Activated CD8-positive, alpha-beta memory T cell treated with anti-CD3 and anti-CD28 coated beads, Interleukin-2, amount 50 U/mL, for 24 hours (primary cell): ENCODE results near the gene SCAF1.

Experiments
- DNase-seq: peaks from one replicate; pipeline ENCODE4 v3.0.0-alpha.2; 2020; ENCODE audit errors: extremely low read depth

Gene SCAF1

GRCh38 chr19:49685845-49686332 is 43.9 kb downstream of the SCAF1 start:
- no peak for DNase-seq

DNA sequence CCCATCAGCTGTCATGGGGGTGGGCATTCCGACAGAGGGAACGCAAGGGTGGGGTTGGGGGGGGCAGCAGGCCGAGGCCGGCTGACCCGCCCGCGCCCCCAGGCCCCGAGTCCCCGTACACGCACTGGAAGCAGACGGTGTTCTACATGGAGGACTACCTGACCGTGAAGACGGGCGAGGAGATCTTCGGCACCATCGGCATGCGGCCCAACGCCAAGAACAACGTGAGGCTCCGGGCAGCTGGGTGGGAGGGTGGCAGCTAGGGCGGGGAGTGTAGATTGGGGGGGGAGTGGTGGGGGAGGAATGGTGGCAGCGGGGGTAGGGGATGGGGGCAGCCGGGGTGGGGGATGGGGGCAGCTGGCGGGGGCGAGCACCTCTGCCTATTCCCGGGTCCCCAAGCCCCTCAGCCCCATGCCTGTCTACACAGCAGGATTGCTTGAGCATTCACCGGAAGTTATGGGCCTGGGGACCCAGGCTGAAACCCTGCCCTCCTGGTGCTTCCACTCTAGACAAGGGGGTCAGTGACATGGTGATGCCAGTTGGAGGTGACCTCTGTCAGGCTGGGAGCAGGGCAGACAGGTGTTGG is 44.6 kb downstream of the SCAF1 start:
- no peak for DNase-seq

DNA sequence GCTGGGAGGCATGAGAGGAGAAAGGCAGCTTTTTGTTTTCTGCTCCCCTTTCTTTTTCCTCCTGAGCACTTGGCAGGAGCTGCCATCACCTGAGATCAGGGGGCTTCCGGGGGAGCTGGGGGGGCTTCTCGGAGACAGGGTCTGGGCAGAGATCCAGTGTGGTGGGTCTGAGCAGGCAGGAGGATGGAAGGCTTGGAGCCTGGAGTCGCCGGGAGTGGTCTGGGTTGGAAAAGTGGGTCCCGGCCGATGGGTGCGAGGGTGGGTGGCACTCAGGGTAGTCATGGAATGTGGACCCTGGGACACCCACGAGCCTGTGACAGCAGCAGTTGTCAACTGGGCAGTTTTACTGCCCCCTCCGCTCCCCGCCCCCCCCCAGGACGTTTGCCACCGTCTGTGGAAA is 45.1 kb downstream of the SCAF1 start:
- no peak for DNase-seq

- DNase-seq = no peak
Measured at GRCh38 chr19:49687566-49688316, 45.7 kb downstream of the SCAF1 start.

DNA sequence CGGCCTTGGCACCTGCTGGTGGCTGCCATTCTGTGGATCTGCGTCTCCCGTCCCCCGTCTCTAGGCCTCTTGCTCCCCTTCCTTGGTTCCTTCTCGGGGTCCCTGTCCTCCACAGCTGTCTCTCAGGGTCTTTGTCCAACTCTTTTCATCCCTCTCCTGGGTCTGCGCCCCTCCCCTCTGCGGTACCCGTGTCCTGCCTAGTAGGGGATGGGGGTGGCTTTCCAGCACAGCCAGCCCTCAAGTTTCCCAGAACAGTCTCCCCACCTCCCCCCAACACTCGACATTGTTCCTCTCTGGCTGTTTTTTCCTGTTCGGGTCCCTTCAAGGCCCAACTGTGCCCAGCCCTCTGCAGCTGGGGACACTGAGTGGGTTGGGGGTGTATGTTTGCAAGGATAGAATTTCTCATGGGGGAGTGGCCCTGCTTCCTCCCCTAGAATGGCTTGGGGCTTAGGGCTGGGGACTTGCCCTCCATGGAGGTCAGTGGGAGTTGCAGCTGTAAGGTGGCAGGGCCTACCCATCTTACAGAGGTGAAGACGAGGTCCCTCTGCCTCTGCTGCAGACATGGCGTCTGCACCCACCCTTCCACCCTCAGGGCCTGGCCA is 46.6 kb downstream of the SCAF1 start:
- no peak for DNase-seq

- no peak for DNase-seq
Measured at GRCh38 chr19:49689133-49690078, 47.4 kb downstream of the SCAF1 start, which contains the start of gene ADM5. ADM5 (plus strand) TSS chr19:49689594; CDS start chr19:49689838, 244 bp downstream.

- DNase-seq = no peak
Measured at GRCh38 chr19:49690079-49690655, 48.2 kb downstream of the SCAF1 start.

DNA sequence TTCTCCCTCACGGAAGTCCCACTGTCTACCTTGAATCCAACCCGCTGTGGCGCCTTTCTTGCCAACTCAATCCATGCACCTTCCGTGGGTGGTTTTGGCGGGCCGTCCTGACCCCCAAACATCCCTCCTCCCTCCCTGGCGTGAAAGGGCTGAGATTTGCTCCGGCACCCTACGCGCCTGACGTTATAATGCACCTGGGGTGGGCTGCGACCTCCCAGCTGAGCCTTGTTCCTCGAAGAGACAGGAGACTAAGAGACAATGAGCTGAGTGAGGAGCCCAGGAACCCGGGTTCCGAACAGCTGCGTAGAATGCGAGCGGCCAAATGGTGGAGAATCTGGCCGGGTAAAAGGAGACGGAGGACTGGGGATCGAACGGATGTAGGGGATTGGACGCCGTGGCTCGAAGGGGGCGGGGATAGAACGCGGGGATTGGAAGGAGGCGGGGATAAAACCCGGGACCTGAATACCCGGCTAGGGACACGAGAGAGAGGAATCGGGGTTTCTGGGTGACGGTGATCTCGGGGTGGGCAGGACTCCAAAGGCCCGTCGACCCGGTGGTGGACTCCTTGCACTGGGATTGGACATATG is 48.7 kb downstream of the SCAF1 start, which contains the start of gene CPT1C:
Gene CPT1C, plus strand, starts transcription at position 461 of the 587 bp plus-strand sequence. CDS start 1,137 bp downstream, outside the sequence.
- no peak for DNase-seq

- no peak for DNase-seq
Measured at GRCh38 chr19:49691243-49692146, 49.5 kb downstream of the SCAF1 start.

GRCh38 chr19:49692147-49692506 is 50.1 kb downstream of the SCAF1 start:
- DNase-seq = no peak

GRCh38 chr19:49696115-49696514 is 54.1 kb downstream of the SCAF1 start:
- no peak for DNase-seq

DNA sequence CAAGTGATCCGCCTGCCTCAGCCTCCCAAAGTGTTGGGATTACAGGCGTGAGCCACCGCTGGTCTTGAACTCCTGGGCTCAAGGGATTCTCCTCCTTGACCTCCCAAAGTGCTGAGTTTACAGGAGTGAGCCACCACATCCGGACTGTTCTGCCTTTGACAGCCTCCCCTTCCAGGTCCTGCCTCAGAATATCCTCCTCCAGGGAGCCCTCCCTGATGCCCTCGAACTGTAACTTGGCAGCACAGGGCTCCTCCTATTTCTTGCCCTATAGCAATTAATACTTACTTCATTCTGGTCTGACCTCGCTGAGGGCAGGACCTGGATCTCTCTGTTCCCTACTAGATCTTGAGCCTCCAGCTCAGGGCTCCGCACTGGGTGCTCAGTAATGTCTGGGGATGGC is 54.9 kb downstream of the SCAF1 start:
- DNase-seq = no peak

GRCh38 chr19:49699364-49699763 is 57.4 kb downstream of the SCAF1 start:
- DNase-seq = no peak

GRCh38 chr19:49700563-49700962 is 58.6 kb downstream of the SCAF1 start:
- DNase-seq = no peak

DNA sequence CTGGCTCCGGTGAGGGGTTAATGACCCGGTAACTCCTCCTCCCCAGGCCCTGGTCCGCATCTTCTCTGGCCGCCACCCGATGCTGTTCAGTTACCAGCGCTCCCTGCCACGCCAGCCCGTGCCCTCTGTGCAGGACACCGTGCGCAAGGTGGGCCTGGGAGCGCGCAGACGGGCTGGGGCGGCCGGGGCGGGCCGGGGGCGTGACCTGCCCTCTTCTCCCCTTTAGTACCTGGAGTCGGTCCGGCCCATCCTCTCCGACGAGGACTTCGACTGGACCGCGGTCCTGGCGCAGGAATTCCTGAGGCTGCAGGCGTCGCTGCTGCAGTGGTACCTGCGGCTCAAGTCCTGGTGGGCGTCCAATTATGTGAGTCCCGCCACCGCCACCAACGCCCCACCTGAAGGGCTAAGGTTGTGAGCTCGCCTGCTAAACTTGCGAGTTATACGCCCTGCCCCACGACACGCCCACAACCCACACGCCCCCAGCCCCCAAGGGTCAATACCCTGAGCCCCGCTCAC is 59.3 kb downstream of the SCAF1 start:
- DNase-seq = no peak

GRCh38 chr19:49704888-49705642 is 63.1 kb downstream of the SCAF1 start:
- no peak for DNase-seq

DNA sequence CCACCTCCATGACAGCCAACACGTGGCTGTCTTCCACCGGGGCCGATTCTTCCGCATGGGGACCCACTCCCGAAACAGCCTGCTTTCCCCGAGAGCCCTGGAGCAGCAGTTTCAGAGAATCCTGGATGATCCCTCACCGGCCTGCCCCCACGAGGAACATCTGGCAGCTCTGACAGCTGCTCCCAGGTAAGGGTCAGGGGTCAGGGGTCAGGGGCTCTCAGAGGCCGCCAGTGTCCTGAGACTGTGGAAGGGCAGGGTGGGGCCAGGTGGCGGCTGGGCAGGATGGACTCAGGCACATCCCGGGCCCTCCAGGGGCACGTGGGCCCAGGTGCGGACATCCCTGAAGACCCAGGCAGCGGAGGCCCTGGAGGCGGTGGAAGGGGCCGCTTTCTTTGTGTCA is 63.9 kb downstream of the SCAF1 start:
- DNase-seq = no peak
